ENCODE results near the gene FBXW11. TPM values are rescaled to one million over a fixed set of nuclear protein-coding genes. Genes with fewer than 3 reads are reported as not detected.

FBXW11 gene
- total and polyA plus RNA-seq, 2 of the 13 experiments (the other 11 are each of a cell fraction or from before 2014, with no cell fraction given): 31.7 to 53.6 TPM

GRCh38 chr5:171906703-171907590, 99.5 kb downstream of the FBXW11 start:
- Histone ChIP-seq H3K27me3 (ENCODE audit: control insufficient read depth in 1 of 2, insufficient read depth in 2 of 2, low read length in 2 of 2) (no peaks in the 10 kb centered on the region), H3K4me1 (ENCODE audit: insufficient read depth, low read length) (no peaks in the 10 kb centered on the region), H3K36me3 (replicated peaks in 1 of 2; ENCODE audit: control insufficient read depth in 1 of 2, insufficient read depth in 2 of 2, low read length in 2 of 2) (peaks cover 3 to 10% of the 10 kb centered on the region in 2 experiments), H3K4me3 (replicated peaks in 1 of 3; ENCODE audit: insufficient read depth in 1 of 3, low read depth in 2 of 3, low read length in 3 of 3) (no peak overlapping the region), H2AFZ (ENCODE audit: low read length) (no peak overlapping the region), H3K79me2 (ENCODE audit: insufficient read depth, low read length) (peaks cover 12% of the 10 kb centered on the region), H4K20me1 (ENCODE audit: insufficient read depth, low read length) (peaks cover 15% of the 10 kb centered on the region), H3K9me3 (ENCODE audit: low read length) (no peaks in the 10 kb centered on the region), H3K4me2 (ENCODE audit: low read depth, low read length) (no peak overlapping the region), H3K27ac (ENCODE audit: extremely low read length, insufficient read depth, low read length) (no peak overlapping the region), H3K9ac (ENCODE audit: insufficient read depth, low read depth, low read length) (no peak overlapping the region)
- WGBS (ENCODE audit: low lambda C conversion rate): 96% methylated on average over 7 of the region's 7 CpGs
- FAIRE-seq (no peak), DNase-seq (ENCODE audit: low spot score) (no peak), ATAC-seq (no peak)
- TF ChIP-seq ZNF558 (CRISPR knock-in tag; IDR thresholded peaks at IDR 0.05; ENCODE audit: borderline replicate concordance): no peak
- no peak for TF ChIP-seq ZNF17 (CRISPR knock-in tag; IDR thresholded peaks at IDR 0.05)
- CTCF ChIA-PET (ENCODE audit: low intra/inter-chr PET ratio, low total read pairs): interaction anchor here (1.9 to 2.2 kb wide), 2 partner anchors 423 to 488 kb away, joined by 11 to 12 read pairs; partner anchors contain the start of gene FGF18
- no TSS peak for BruUV-seq (replicated peaks)
- intact Hi-C loops (cut with micrococcal nuclease; ENCODE audit: unreplicated experiment): loop anchor here (1.0 to 2.0 kb wide), 2 partner anchors 422 to 487 kb away; no protein-coding TSS in a partner anchor
- in situ Hi-C loops (cut with HindIII; ENCODE audit: extremely low pct_ligation_motif_present, low pct_unique_long_range_greater_than_20kb): loop anchor here (5.0 kb wide), 1 partner anchor 490 kb away; the partner anchor contains the start of gene FGF18
- POLR2A ChIA-PET: no interaction called here

- no peaks in the 10 kb centered on the region for H3K9me3 ChIP-seq (ENCODE audit: low read length)
- POLR2A ChIA-PET: no interaction called here
- H3K79me2 ChIP-seq (ENCODE audit: insufficient read depth, low read length): peaks cover 8% of the 10 kb centered on the region
- no peak overlapping the region for H3K4me2 ChIP-seq (ENCODE audit: low read depth, low read length)
- H3K4me3 ChIP-seq (replicated peaks in 1 of 3; ENCODE audit: insufficient read depth in 1 of 3, low read depth in 2 of 3, low read length in 3 of 3): no peak overlapping the region
- 80% methylated on average over 4 of the region's 4 CpGs for WGBS (ENCODE audit: low lambda C conversion rate)
- intact Hi-C loops (cut with micrococcal nuclease; ENCODE audit: unreplicated experiment): loop anchor here (2.0 kb wide), 1 partner anchor 421 kb away; no protein-coding TSS in a partner anchor
- H3K27me3 ChIP-seq (ENCODE audit: control insufficient read depth in 1 of 2, insufficient read depth in 2 of 2, low read length in 2 of 2): no peaks in the 10 kb centered on the region
- no TSS peak for BruUV-seq (replicated peaks)
- in situ Hi-C loops (cut with HindIII; ENCODE audit: extremely low pct_ligation_motif_present, low pct_unique_long_range_greater_than_20kb): loop anchor here (5.0 kb wide), 1 partner anchor 489 kb away; the partner anchor contains the start of gene FGF18
- H3K9ac ChIP-seq (ENCODE audit: insufficient read depth, low read depth, low read length): no peak overlapping the region
- H3K4me1 ChIP-seq (ENCODE audit: insufficient read depth, low read length): no peaks in the 10 kb centered on the region
- CTCF ChIA-PET (ENCODE audit: low intra/inter-chr PET ratio, low total read pairs): no interaction called here
- DNase-seq (ENCODE audit: low spot score): no peak
- FAIRE-seq: no peak
- peaks cover 3 to 10% of the 10 kb centered on the region in 2 experiments for H3K36me3 ChIP-seq (replicated peaks in 1 of 2; ENCODE audit: control insufficient read depth in 1 of 2, insufficient read depth in 2 of 2, low read length in 2 of 2)
- H4K20me1 ChIP-seq (ENCODE audit: insufficient read depth, low read length): peaks cover 12% of the 10 kb centered on the region
- no peak overlapping the region for H2AFZ ChIP-seq (ENCODE audit: low read length)
- ATAC-seq: no peak
- H3K27ac ChIP-seq (ENCODE audit: extremely low read length, insufficient read depth, low read length): no peak overlapping the region
- TF ChIP-seq ZSCAN22 (CRISPR knock-in tag; IDR thresholded peaks at IDR 0.05) (no peak), ZNF256 (CRISPR knock-in tag; conservative IDR thresholded peaks at IDR 0.05) (no peak), FOSL1 (CRISPR knock-in tag; IDR thresholded peaks at IDR 0.05; ENCODE audit: borderline replicate concordance) (no peak), ZBTB21 (CRISPR knock-in tag; IDR thresholded peaks at IDR 0.05) (no peak), REPIN1 (CRISPR knock-in tag; IDR thresholded peaks at IDR 0.05; ENCODE audit: borderline replicate concordance, low read depth) (no peak), JUN (CRISPR knock-in tag; IDR thresholded peaks at IDR 0.05) (no peak), CENPX (CRISPR knock-in tag; IDR thresholded peaks at IDR 0.05) (no peak), TOPORS (CRISPR knock-in tag; IDR thresholded peaks at IDR 0.05) (no peak), HES4 (CRISPR knock-in tag; IDR thresholded peaks at IDR 0.05; ENCODE audit: borderline replicate concordance) (no peak), ZNF704 (CRISPR knock-in tag; IDR thresholded peaks at IDR 0.05; ENCODE audit: borderline replicate concordance) (no peak)
Observed at GRCh38 chr5:171906066-171906570, 100.3 kb downstream of the FBXW11 start.

Data from HepG2 (cell line).